ENCODE data around the gene PTPRCAP.

DNA sequence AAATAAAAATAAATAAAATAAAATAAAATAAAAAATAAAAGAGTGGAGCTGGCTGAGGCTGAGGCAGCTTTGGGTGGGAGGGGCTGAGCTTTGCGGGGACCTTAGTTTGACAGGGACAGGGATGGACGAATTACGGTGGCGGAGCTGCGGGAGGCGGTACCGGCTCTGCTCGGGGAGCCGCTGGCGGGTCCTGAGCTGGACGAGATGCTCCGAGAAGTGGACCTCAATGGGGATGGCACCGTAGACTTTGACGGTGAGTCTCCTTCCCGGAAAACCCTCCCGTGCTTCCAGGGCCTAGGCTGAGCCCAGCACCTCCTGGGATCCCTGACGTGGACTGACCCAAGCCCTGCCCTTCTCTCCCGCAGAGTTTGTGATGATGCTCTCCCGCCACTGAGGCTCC is 20.8 kb upstream of the PTPRCAP start:
- TF ChIP-seq POLR2A (conservative IDR thresholded peaks at IDR 0.05) (no peak), NR3C1 (CRISPR knock-in tag; IDR thresholded peaks at IDR 0.05) (no peak), MED1 (CRISPR knock-in tag; IDR thresholded peaks at IDR 0.05; ENCODE audit: borderline replicate concordance) (no peak)
- TF ChIP-seq, protein P1, sequence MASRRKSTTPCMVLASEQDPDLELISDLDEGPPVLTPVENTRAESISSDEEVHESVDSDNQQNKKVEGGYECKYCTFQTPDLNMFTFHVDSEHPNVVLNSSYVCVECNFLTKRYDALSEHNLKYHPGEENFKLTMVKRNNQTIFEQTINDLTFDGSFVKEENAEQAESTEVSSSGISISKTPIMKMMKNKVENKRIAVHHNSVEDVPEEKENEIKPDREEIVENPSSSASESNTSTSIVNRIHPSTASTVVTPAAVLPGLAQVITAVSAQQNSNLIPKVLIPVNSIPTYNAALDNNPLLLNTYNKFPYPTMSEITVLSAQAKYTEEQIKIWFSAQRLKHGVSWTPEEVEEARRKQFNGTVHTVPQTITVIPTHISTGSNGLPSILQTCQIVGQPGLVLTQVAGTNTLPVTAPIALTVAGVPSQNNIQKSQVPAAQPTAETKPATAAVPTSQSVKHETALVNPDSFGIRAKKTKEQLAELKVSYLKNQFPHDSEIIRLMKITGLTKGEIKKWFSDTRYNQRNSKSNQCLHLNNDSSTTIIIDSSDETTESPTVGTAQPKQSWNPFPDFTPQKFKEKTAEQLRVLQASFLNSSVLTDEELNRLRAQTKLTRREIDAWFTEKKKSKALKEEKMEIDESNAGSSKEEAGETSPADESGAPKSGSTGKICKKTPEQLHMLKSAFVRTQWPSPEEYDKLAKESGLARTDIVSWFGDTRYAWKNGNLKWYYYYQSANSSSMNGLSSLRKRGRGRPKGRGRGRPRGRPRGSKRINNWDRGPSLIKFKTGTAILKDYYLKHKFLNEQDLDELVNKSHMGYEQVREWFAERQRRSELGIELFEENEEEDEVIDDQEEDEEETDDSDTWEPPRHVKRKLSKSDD (conservative IDR thresholded peaks at IDR 0.05; ENCODE audit: low read length): no peak
